Mucosa of gallbladder (tissue), 1 donor: Measurements from ENCODE around the gene MYO1D. TPM values are rescaled to one million over a fixed set of nuclear protein-coding genes. Genes with fewer than 3 reads are reported as not detected.
A peak's percentile ranks its signal among the peaks of the same experiment; 100 is the strongest.
"Not testable (repeated sequence)": the region's sequence is repeated elsewhere in the genome, so short reads cannot be mapped to it uniquely, and the experiment has no call there.

Experiments used
- DNase-seq: peaks from one replicate; pipeline ENCODE4 v3.0.0-alpha.2; 2020; ENCODE audit warnings: low spot score
- total RNA-seq: library from RNA; stranded (reverse); gene quantifications from one replicate; pipeline ENCODE4 v1.2.1, GENCODE V29; 2021
- donor health status: DM: no; HTN: no; CAD: no.

Gene MYO1D
- total RNA-seq, 1 donor from 2014 or later = 150 TPM

DNA sequence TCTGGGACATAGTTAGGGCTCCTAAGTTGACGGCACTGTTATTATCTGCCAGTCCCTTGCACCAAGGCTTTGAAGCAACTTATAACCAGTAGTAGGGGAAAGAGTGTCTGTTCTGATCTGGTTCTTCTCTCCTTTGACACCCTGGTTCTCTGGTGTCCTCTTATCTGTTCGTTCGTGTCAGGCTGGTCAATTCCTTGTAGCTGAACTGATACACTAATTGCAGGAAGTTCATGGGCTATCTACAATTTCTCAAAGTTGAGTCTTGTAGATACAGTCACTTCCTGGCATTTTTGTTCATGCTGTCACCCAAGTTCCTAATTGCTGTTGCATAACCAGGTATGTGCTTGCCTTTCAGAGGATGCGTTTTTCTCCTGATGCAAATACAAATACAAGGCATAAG lies 17.3 kb upstream of the MYO1D start:
- DNase-seq = no peak

DNA sequence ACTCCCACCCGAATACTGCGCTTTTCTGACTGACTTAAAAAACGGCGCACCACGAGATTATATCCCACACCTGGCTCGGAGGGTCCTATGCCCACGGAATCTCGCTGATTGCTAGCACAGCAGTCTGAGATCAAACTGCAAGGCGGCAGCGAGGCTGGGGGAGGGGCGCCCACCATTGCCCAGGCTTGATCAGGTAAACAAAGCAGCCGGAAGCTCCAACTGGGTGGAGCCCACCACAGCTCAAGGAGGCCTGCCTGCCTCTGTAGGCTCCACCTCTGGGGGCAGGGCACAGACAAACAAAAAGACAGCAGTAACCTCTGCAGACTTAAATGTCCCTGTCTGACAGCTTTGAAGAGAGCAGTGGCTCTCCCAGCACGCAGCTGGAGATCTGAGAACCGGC lies 10.5 kb upstream of the MYO1D start:
- DNase-seq = not testable (repeated sequence)

DNA sequence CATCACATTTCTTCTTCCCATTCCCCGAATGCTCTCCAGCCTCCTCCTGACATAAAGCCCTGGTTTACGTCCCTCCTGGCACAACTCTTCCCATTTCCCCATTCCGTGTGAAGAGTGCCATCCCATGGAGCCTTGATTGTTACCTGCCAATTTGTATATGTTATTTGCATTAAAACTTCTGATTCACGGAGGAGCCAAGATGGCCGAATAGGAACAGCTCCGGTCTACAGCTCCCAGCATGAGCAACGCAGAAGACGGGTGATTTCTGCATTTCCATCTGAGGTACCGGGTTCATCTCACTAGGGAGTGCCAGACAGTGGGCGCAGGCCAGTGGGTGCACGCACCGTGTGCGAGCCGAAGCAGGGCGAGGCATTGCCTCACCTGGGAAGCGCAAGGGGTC lies 10.0 kb upstream of the MYO1D start:
- not testable (repeated sequence) for DNase-seq

GRCh38 chr17:32882734-32883133 lies 5.8 kb upstream of the MYO1D start:
- DNase-seq = no peak

DNA sequence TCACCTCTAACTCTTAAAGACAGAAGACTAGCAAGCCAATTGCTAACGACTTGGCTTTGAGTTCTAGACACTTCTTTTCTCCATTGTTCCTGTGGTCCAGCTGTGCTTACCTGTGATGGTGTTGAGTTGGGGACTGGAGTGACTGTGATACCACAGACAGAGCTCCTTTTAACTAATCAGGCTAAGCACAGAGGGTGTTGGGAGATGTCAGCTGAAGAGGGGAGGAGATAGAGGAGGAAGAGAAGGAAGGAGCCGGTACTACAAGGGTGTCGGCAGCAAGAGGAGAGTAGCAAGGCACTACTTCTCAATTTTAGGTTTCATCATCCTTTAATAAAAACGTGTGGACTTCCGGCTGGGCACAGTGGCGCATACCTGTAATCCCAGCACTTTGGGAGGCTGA lies 5.1 kb upstream of the MYO1D start:
- DNase-seq = no peak

- DNase-seq = no peak
These were observed 3.9 kb upstream of the MYO1D start for GRCh38 chr17:32880671-32881453.

DNA sequence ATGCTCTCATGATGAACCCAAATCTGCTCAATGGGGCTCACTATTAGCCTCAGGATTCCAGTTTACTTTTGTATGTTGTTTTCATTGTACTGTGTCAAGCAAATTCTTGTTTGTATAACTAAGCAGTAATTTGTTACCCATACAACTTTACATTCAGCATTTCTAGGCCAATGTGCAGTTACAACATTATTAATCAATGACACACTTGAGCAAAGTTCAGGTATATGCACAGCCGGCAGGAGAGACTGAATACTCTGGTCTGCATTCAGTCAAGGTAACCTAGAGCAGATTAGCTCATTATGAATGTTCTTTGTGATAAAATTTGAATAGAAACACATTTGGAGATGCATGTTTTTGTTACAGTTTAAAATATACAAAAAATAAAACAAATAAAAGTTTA lies 2.2 kb upstream of the MYO1D start:
- DNase-seq = no peak

- DNase-seq = peak; percentile 37
These were observed 1.3 kb upstream of the MYO1D start for GRCh38 chr17:32878211-32878610.

GRCh38 chr17:32877164-32877764 lies 340 bp upstream of the MYO1D start:
- peak; percentile 93 for DNase-seq

- DNase-seq = no peak
These were observed 954 bp downstream of the MYO1D start for GRCh38 chr17:32875923-32876416.

GRCh38 chr17:32875230-32875917 lies 1.6 kb downstream of the MYO1D start:
- DNase-seq = no peak

DNA sequence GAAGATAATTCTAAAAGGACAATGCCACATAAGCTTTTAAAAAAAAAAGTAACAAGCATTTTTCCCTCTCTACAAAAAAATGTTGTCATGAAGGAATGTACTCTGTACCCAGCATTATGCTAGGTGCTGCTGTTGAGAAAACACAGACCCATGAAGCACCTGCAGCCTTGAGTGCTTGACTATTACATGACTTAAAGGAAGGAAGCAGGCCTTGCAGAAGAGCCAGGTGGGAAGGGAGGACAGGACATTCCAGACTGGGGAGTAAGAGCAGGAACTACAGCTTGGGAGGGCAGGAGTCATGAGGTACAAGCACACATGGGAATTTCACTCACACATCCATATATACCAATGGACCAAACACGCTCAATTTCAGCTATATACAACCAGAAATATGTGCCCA lies 3.8 kb downstream of the MYO1D start:
- no peak for DNase-seq

- no peak for DNase-seq
These were observed 5.2 kb downstream of the MYO1D start for GRCh38 chr17:32871746-32872145.

DNA sequence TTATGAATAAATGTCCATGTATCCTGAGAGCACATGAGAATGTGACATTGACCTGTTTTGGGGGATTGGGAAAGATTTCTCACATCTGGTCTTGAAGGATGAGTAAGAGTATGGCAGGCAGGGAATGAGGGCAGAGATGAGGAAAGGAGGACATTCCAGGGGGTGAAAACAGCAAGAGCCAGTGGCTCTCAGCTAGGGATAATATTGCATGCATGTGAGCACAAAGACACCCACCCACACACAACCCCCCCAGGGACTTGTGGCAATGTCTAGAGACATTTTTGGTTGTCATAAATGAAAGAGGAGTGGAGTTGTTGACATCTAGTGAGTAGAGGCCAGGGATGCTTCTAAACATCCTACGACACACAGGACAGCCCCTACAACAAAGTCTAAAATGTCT lies 6.0 kb downstream of the MYO1D start:
- DNase-seq = no peak

GRCh38 chr17:32870027-32870670 lies 6.8 kb downstream of the MYO1D start:
- DNase-seq = peak; percentile 15

DNA sequence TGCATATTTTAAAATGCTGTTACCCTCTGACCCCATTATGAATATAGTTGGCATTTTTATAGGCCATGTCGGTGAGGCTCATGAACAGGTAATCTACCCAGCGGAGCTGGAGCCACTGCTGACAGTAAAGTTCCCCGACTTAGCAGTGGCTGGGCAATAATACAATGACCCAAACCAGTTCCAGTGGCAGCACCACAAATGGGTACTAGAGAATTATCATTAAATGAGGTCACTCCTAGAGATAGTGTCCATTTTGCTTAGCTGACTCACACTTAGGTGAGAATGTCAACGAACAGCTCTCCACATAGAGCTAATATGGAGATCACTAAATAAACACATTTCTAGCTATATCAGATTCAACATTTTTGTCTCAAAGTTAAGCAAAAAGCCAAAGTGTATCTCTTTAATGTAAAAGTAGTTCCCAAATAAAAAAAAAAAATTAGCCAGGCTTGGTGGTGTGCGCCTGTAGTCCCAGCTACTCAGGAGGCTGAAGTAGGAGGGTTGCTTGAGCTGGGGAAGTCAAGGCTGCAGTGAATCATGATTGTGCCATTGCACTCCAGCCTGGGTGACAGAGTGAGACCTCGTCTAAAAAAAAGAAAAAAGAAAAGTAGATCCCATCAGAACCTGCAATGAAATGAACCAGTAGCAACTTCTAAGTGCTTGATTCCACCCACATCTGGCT lies 7.4 kb downstream of the MYO1D start:
- no peak for DNase-seq

- DNase-seq = no peak
These were observed 11.8 kb downstream of the MYO1D start for GRCh38 chr17:32865141-32865540.

GRCh38 chr17:32863559-32863958 lies 13.4 kb downstream of the MYO1D start:
- DNase-seq = no peak

- DNase-seq = no peak
These were observed 14.0 kb downstream of the MYO1D start for GRCh38 chr17:32862940-32863339.

GRCh38 chr17:32861981-32862380 lies 14.9 kb downstream of the MYO1D start:
- DNase-seq = no peak

DNA sequence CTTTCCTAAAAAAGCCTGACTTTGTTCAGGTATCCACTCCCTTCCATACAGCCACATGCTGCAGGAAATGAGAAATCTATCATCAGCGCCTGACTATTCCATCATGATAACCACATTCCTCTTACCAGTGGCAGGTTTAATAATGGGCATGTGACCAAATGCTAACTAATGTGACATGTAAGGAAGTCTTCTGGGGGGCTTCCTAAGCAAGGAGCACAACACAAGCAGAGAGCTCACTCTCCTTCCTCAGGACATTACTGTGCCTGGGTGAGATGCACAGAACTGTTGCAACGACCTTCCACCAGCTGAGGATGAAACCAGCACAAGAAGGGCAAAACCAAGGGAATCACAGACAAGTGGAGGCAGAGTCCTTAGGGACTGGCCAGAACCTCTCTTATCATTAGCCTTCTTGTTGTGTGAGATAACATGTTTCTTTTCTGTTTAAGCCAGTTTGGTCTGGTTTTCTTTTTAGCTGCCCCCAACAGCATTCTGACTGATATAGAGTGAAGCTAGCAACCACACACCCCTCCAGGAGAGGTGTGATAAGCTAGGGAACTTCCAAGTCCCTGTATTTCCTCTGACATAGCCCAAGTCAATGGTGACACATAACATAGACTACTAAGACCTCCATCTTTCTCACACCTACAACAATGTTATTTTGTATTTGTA lies 16.9 kb downstream of the MYO1D start:
- DNase-seq = no peak
